COLO668 (cell line): ENCODE results near the gene FARP2.
"Not testable (repeated sequence)": the region's sequence is repeated elsewhere in the genome, so short reads cannot be mapped to it uniquely, and the experiment has no call there.

Source experiments
- DNase-seq: peaks from one replicate; lab custom pipeline; 2025; ENCODE audit not compliant: unreplicated experiment; lab: John Stamatoyannopoulos, UW

Gene FARP2

GRCh38 chr2:241451840-241452506 lies 95.9 kb downstream of the FARP2 start:
- DNase-seq = no peak

- not testable (repeated sequence) for DNase-seq
Measured at GRCh38 chr2:241453919-241454318, 97.8 kb downstream of the FARP2 start.

GRCh38 chr2:241454837-241455485 lies 98.9 kb downstream of the FARP2 start:
- DNase-seq = no peak

DNA sequence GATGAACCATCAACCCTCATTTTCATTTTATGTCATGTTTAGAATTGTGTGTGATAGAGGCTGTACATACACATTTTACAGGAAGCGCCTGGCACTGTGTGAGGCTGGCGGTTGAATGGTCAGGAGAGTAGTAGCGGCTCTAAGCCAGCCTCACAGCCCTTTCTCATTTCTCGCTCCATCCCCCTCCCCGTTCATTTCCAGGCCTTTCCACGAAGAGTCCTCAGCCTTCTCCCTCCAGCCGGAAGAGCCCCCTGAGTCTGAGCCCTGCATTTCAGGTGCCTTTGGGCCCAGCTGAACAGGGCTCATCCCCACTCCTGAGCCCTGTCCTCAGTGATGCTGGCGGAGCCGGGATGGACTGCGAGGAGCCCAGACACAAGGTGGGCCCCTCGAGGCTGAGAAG lies 100.5 kb downstream of the FARP2 start:
- no peak for DNase-seq

DNA sequence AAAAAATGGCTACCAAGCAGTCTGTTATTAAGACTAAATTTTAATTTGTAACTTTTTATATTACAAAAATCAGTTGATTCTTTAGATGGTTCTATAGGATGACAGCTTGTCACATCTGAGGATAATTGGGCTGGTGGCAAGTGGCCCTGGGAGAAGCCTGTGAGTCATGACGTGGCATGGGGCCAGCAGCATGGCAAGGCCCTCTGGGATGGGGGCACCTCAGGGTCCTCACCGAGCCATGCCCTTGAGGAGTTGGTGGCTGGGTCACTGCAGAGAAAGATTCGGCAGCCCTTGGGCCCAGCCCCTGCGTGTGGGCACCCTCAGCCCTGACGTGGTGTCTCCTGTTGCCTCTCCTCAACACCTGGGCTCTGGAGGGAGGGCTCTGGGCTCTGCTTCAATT lies 102.6 kb downstream of the FARP2 start:
- no peak for DNase-seq

GRCh38 chr2:241459520-241459919 lies 103.4 kb downstream of the FARP2 start:
- no peak for DNase-seq

- DNase-seq = no peak
Measured at GRCh38 chr2:241460631-241461030, 104.5 kb downstream of the FARP2 start.

DNA sequence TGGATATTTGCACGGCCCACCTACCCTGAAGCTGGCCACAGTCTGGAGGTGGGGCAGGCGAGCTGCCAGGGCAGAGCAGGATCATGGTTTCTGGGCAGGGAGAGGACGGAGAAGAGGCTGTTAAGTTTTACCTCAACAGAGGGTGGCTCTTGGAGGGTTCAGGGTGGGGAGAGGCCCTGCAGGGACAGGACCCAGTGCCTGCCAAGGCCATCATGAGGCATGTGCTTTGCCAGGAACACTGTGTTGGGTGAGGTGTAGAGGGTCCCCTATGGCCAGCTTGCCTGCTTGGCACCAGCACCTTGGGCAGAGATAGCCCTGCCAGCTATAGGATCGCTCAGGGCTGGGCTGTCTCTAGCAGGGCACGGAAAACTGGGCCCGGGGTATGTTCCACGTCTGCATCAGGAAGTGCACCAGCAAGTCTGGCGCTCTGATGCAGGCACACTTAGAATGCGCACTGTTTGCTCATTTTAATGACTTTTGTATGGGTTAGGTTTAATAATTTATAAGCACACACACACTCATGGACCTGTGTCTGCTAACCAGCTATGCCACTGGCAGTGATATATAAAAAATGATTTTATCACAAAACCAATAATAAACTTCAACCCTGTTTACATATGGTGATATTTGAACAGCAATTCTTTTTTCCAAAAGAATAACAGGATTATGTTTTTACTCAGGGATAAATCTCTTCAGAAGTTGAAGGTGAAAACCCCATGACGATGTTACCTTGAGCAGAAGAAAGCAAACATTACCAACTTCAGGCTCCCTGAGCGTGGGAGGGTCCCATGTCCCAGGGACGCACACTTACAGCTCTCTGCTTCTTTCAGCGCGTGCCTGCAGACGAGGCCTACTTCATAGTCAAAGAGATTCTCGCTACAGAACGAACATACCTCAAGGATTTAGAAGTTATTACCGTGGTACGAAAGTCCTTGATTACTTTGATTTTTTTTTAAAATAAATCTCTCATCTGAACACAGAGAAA lies 105.9 kb downstream of the FARP2 start:
- peak; percentile 40 for DNase-seq

DNA sequence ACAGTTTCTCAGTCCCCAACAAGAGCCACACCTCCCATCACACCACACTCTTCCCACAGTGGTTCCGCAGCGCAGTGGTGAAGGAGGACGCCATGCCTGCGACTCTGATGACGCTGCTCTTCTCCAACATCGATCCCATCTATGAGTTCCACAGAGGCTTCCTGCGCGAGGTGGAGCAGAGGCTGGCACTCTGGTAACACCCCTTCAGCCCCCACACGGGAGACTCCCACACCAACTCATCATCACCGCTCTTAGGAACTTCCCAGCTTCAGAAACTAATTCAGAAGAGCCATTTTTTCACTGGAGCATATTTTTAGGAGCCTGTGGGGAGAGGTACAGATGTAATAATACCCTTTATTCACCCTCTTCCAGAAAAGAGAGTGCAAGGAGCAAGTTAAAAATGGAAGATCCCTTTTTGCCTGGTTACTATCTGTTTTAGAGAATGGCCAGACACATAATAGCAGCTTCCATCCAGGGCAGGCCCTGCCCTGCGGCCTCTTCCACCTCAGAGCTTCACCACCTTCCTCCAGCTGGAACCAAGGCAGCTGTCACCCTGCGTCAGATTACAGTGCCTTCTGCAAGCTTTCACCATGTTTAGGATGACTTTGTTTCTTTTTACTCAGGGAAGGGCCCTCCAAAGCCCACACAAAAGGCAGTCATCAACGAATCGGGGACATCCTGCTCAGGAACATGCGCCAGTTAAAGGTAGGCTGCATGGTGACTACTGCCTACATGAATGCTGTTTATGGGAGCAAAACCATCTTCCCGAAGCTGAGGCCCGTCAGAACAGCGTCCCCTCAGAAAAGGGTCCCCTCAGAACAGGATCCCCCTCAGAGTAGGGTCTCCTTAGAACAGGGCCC lies 107.4 kb downstream of the FARP2 start:
- no peak for DNase-seq

DNA sequence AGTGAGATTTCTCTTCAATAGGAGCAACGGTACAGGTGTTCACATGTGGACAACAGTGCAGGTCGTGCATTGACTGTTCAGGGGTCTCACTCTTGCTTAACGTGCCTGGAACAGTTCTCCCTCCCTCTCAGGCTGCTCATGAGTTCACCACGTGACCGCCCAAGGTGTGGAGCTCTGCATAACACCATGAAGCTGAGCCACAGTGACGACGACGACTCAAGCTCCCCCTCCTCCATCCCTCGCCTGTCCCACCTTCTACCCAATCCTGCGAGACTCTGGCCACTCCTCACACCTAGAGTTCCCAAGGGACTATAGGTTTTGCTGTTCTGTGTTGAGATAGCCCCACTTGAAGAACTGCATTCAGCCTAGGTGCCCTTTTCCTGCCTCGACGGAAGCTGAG lies 109.5 kb downstream of the FARP2 start:
- no peak for DNase-seq

DNA sequence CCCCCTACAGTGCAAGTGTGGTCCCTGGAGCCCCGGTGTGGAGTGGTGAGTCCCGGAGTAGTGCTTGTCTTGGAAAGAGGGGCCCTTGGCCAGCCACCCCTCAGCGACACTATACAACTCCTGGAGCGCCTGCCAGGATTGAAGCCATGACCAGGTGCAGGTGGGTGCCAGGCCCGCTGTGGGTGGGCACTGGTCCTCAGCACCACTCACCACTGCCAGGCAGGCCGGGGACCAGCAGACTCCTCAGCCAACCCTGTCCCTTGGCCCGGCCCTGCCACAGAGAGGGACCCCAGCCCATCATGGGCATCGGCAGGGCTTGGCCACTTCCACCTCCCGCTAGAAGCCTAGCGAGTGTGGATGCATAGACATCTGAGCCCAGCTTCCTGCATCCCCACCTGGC lies 110.1 kb downstream of the FARP2 start:
- DNase-seq = no peak

- no peak for DNase-seq
Measured at GRCh38 chr2:241467777-241468475, 111.8 kb downstream of the FARP2 start.

- no peak for DNase-seq
Measured at GRCh38 chr2:241468476-241468781, 112.3 kb downstream of the FARP2 start.

- no peak for DNase-seq
Measured at GRCh38 chr2:241469746-241470145, 113.7 kb downstream of the FARP2 start.

- DNase-seq = no peak
Measured at GRCh38 chr2:241473399-241473798, 117.3 kb downstream of the FARP2 start.

GRCh38 chr2:241475267-241475666 lies 119.2 kb downstream of the FARP2 start:
- no peak for DNase-seq

GRCh38 chr2:241478166-241478565 lies 122.1 kb downstream of the FARP2 start:
- DNase-seq = no peak

- no peak for DNase-seq
Measured at GRCh38 chr2:241479026-241479898, 123.2 kb downstream of the FARP2 start.

GRCh38 chr2:241481687-241482086 lies 125.6 kb downstream of the FARP2 start:
- DNase-seq = no peak
